Natural killer cell (primary cell): ENCODE measurements around the gene ADCY9. TPM values are rescaled to one million over a fixed set of nuclear protein-coding genes. Genes with fewer than 3 reads are reported as not detected.

Source experiments
- ATAC-seq, 3 donors: fragments of 150-1000 bp in 2 of 3; fragments of 200-7000 bp in 1 of 3; cut with Tn5 transposase; 1 replicate in 1 of 3; 2 replicates in 2 of 3; pipeline ENCODE4 v1.10.0; 2021; ENCODE audit warnings: mild to moderate bottlenecking in 2 of 3, moderate library complexity in 2 of 3
- DNase-seq, 2 donors: peaks; one replicate each; pipeline versions ENCODE4 v3.0.0 to v3.0.0-alpha.2; 2013 to 2021; ENCODE audit warnings: mixed read lengths in 1 of 2
- H3K27ac ChIP-seq: one replicate; pipeline ENCODE4 v1.5.1; 2013; ENCODE audit warnings: mild to moderate bottlenecking, low read length
- H3K27me3 ChIP-seq: one replicate; pipeline ENCODE4 v1.6.1; 2013; ENCODE audit warnings: low read length; ENCODE audit not compliant: control insufficient read depth, insufficient read depth
- H3K36me3 ChIP-seq: one replicate; pipeline ENCODE4 v1.6.1; 2013; ENCODE audit warnings: low read length; ENCODE audit not compliant: control insufficient read depth, insufficient read depth
- H3K4me1 ChIP-seq: one replicate; pipeline ENCODE4 v1.6.1; 2013; ENCODE audit warnings: low read length; ENCODE audit not compliant: control insufficient read depth, insufficient read depth
- H3K4me3 ChIP-seq: one replicate; pipeline ENCODE4 v1.5.1; 2013; ENCODE audit warnings: low read length
- H3K9me3 ChIP-seq: one replicate; pipeline ENCODE4 v1.6.1; 2013; ENCODE audit warnings: low read length; ENCODE audit not compliant: control insufficient read depth, insufficient read depth
- H3K27ac Mint-ChIP-seq, 2 donors: one replicate each; pipeline ENCODE4 v1.8.0; 2022; ENCODE audit warnings: mild to moderate bottlenecking in 2 of 2, mixed read lengths in 2 of 2, moderate library complexity in 1 of 2
- H3K27me3 Mint-ChIP-seq, 2 donors: one replicate each; pipeline ENCODE4 v1.8.0; 2022; ENCODE audit warnings: low read depth in 2 of 2, mixed read lengths in 2 of 2
- H3K36me3 Mint-ChIP-seq: one replicate; pipeline ENCODE4 v1.8.0; 2022; ENCODE audit warnings: mixed read lengths
- H3K4me1 Mint-ChIP-seq, 2 donors: one replicate each; pipeline ENCODE4 v1.8.0; 2022; ENCODE audit warnings: mixed read lengths in 2 of 2
- H3K4me3 Mint-ChIP-seq: one replicate; pipeline ENCODE4 v1.8.0; 2022; ENCODE audit warnings: mild to moderate bottlenecking, moderate library complexity, mixed read lengths
- H3K9me3 Mint-ChIP-seq, 2 donors: one replicate each; pipeline ENCODE4 v1.8.0; 2022; ENCODE audit warnings: mixed read lengths in 2 of 2
- CTCF ChIP-seq: fragments of 200-600 bp; IDR thresholded peaks from one replicate; pipeline ENCODE4 v1.8.0; 2022; ENCODE audit warnings: antibody characterized with exemption
- WGBS: methylation state at CpG from one replicate; pipeline ENCODE4 v1.1.7; 2013; ENCODE audit warnings: missing lambda C conversion rate; ENCODE audit not compliant: insufficient coverage; 5-methylcytosine and 5-hydroxymethylcytosine counted together
- intact Hi-C: fragments of 100-400 bp; cut with micrococcal nuclease; formaldehyde crosslinking; loops from one replicate; pipeline ENCODE4 v1.14.2; 2022
- total RNA-seq, 4 donors: library from RNA; stranded (reverse); fragments of 120-200 nt in 1 of 4; gene quantifications; one replicate each; pipeline versions ENCODE4 v1.2.3 to v1.2.4, GENCODE V29; 2013 to 2022

Gene ADCY9
- total RNA-seq, 3 donors from 2014 or later (not counting 1 experiment from before 2014, with no cell fraction given): 28.0 to 52.4 (median 38.3) TPM

DNA sequence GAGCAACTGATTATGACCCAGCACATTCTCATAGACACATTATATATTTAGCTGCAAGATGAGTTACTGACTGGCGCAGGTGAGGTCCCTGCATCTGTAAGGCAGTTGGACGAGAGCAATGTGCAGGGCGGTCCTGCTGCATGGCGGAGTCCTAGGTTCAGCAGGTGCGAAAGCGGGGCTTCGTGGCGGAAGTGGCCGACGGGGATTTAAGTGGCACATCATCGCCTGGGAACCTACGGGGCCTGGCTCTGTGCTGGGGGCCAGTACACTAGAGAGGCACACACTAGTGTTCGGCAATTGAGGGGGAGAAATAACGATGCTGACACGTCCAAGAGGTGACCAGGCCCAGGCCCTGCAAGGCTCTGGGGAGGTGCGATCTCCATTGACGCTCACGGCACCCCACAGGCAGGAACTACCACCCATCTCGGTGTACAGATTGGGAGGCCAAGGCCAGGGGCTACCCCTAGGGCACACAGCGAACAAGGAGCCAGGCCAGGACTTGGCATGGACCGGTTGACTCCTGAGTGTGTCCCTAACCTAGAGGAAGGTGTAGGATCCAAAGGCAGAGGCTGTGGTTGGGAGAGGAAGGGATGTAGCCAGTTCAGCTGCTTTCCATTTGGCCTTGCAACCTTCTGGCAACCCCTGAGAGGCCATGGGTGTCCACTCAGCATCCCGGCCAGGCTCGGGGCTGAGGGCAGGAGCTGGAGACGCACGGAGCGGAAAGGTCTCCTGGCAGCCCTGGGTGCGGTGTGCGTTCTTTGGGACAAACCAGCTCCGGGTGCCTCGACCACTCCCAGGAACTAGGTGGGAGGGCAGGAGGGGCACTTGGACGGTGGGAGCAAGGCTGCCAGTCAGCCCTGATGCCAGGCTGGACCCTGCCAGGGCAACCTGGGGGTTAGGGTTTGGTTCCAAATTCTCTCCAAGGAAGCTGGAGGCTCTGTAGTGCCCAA, 131.9 kb downstream of the ADCY9 start:
- peaks cover 10% of the 10 kb centered on the region for H3K4me1 ChIP-seq
- no peak overlapping the region for H3K4me3 ChIP-seq
- Mint-ChIP-seq H3K4me3 (no peak overlapping the region), H3K27me3 (no peaks in the 10 kb centered on the region), H3K9me3 (no peaks in the 10 kb centered on the region), H3K27ac (no peak overlapping the region), H3K36me3 (no peaks in the 10 kb centered on the region), H3K4me1 (peaks cover 18 to 19% of the 10 kb centered on the region in 2 donors)
- 94% methylated on average over 31 of the region's 31 CpGs for WGBS
- intact Hi-C loops: loop anchor here (10.0 kb wide), 1 partner anchor 270 kb away; no protein-coding TSS in a partner anchor
- H3K27me3 ChIP-seq: no peaks in the 10 kb centered on the region
- DNase-seq (no peak), ATAC-seq (no peak)
- H3K9me3 ChIP-seq: no peaks in the 10 kb centered on the region
- peaks cover 5% of the 10 kb centered on the region for H3K36me3 ChIP-seq
- TF ChIP-seq CTCF: no peak
- H3K27ac ChIP-seq: no peak overlapping the region

- no peak overlapping the region for H3K27ac ChIP-seq
- peak; percentile 55 for TF ChIP-seq CTCF
- Mint-ChIP-seq H3K36me3 (no peaks in the 10 kb centered on the region), H3K9me3 (no peaks in the 10 kb centered on the region), H3K4me1 (peaks cover 18 to 19% of the 10 kb centered on the region in 2 donors), H3K4me3 (peak overlapping the region; percentile 14), H3K27me3 (no peaks in the 10 kb centered on the region), H3K27ac (peak overlapping the region; percentile 50 to 64)
- peaks cover 10% of the 10 kb centered on the region for H3K4me1 ChIP-seq
- DNase-seq (peak; percentile 31 to 67), ATAC-seq (peak; percentile 68 to 90 (median 80))
- WGBS: 16% methylated on average over 22 of the region's 22 CpGs
- H3K36me3 ChIP-seq: peaks cover 7% of the 10 kb centered on the region
- intact Hi-C loops: loop anchor here (10.0 kb wide), 1 partner anchor 272 kb away; no protein-coding TSS in a partner anchor
- H3K9me3 ChIP-seq: no peaks in the 10 kb centered on the region
- no peaks in the 10 kb centered on the region for H3K27me3 ChIP-seq
- H3K4me3 ChIP-seq: no peak overlapping the region
These were observed 133.1 kb downstream of the ADCY9 start for GRCh38 chr16:3983081-3983520.

DNA sequence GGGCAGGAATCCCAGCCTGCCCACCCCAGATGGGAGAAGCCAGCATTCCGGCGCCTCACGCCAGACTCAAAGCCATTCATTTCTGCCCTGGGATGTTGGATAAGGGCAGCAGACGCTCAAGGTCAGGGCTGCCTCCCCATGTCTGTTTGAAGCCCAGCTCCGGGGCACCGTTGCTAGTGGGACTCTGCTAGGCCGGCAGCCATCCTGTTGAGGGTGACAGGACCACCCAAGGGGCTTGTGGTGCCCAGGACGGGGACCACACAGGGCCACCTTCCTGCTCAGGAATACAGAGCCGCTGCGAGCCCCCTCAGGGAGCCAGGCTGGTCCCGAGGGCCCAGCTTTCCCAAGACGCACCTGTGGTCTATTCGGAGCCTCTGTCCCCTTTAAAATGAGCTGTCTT, 134.0 kb downstream of the ADCY9 start:
- Mint-ChIP-seq H3K27ac (peak overlapping the region; percentile 41 to 64), H3K27me3 (no peaks in the 10 kb centered on the region), H3K9me3 (no peaks in the 10 kb centered on the region), H3K36me3 (peaks cover 2% of the 10 kb centered on the region), H3K4me1 (peaks cover 18 to 19% of the 10 kb centered on the region in 2 donors), H3K4me3 (no peak overlapping the region)
- WGBS: 95% methylated on average over 13 of the region's 13 CpGs
- no peak for DNase-seq
- Histone ChIP-seq H3K27me3 (no peaks in the 10 kb centered on the region), H3K36me3 (peaks cover 10% of the 10 kb centered on the region), H3K4me1 (peaks cover 10% of the 10 kb centered on the region), H3K4me3 (no peak overlapping the region), H3K27ac (no peak overlapping the region), H3K9me3 (no peaks in the 10 kb centered on the region)
- TF ChIP-seq CTCF: no peak
- intact Hi-C loops: loop anchor here (10.0 kb wide), 1 partner anchor 273 kb away; no protein-coding TSS in a partner anchor
- ATAC-seq: no peak
